ENCODE results near the gene FGD6. TPM values are rescaled to one million over a fixed set of nuclear protein-coding genes. Genes with fewer than 3 reads are reported as not detected.
"Not testable (repeated sequence)": the region's sequence is repeated elsewhere in the genome, so short reads cannot be mapped to it uniquely, and the experiment has no call there.

Gene FGD6
- total RNA-seq, 4 donors from 2014 or later: 25.0 to 37.0 (median 32.1) TPM

- in situ Hi-C loops (cut with MboI; ENCODE audit: low pct_ligation_motif_present in 1 of 4, low pct_unique_long_range_greater_than_20kb in 1 of 4, low sequenced_read_pairs in 3 of 4): loop anchor here in 1 of 4 donors (25.0 kb wide), 1 partner anchor 232 kb away; no protein-coding TSS in a partner anchor
- WGBS, 2 donors (ENCODE audit: low coverage in 1 of 2): 90 to 100% methylated on average over 2 of the region's 2 CpGs
- no peak for DNase-seq
Observed at GRCh38 chr12:95104919-95105452, 112.3 kb downstream of the FGD6 start.

GRCh38 chr12:95102916-95103671 lies 114.2 kb downstream of the FGD6 start:
- H3K27ac ChIP-seq: peak overlapping the region; percentile 53 to 66 (median 60)
- TF ChIP-seq POLR2AphosphoS5 (IDR thresholded peaks at IDR 0.05) (peak in 2 of 3 donors; percentile 22 to 31), POLR2A (IDR thresholded peaks at IDR 0.05) (no peak)
- H3K27me3 ChIP-seq: no peaks in the 10 kb centered on the region
- H3K9me3 ChIP-seq: no peaks in the 10 kb centered on the region
- H3K4me1 ChIP-seq: peaks cover 6 to 15% (median 10%) of the 10 kb centered on the region in 4 donors
- H3K4me3 ChIP-seq: no peak overlapping the region
- intact Hi-C loops (cut with DNase I; ENCODE audit: low total_unique reads) (no loop called here), in situ Hi-C loops (cut with MboI; ENCODE audit: low pct_ligation_motif_present in 1 of 4, low pct_unique_long_range_greater_than_20kb in 1 of 4, low sequenced_read_pairs in 3 of 4) (loop anchor here in 1 of 4 donors (25.0 kb wide), 1 partner anchor 234 kb away; no protein-coding TSS in a partner anchor)
- peaks cover 0 to 5% (median 2%) of the 10 kb centered on the region in 4 donors for H3K36me3 ChIP-seq
- WGBS, 2 donors (ENCODE audit: low coverage in 1 of 2): 33 to 37% methylated on average over 6 to 8 of the region's 8 CpGs
- DNase-seq: peak; percentile 19

More at GRCh38 chr12:95104919-95105452, 112.3 kb downstream of the FGD6 start:
- Histone ChIP-seq H3K4me3 (no peak overlapping the region), H3K27me3 (no peaks in the 10 kb centered on the region), H3K36me3 (peaks cover 0 to 9% (median 2%) of the 10 kb centered on the region in 4 donors), H3K4me1 (peaks cover 6 to 15% (median 10%) of the 10 kb centered on the region in 4 donors), H3K27ac (no peak overlapping the region), H3K9me3 (no peaks in the 10 kb centered on the region)
- intact Hi-C loops (cut with DNase I; ENCODE audit: low total_unique reads): no loop called here
- TF ChIP-seq POLR2A (IDR thresholded peaks at IDR 0.05) (no peak), POLR2AphosphoS5 (IDR thresholded peaks at IDR 0.05) (no peak), EP300 (IDR thresholded peaks at IDR 0.05; ENCODE audit: low read depth) (no peak), CTCF (IDR thresholded peaks at IDR 0.05) (no peak)

- in situ Hi-C loops (cut with MboI; ENCODE audit: low pct_ligation_motif_present in 1 of 4, low pct_unique_long_range_greater_than_20kb in 1 of 4, low sequenced_read_pairs in 3 of 4): loop anchor here in 1 of 4 donors (25.0 kb wide), 1 partner anchor 235 kb away; no protein-coding TSS in a partner anchor
- H3K9me3 ChIP-seq; H3K27me3 ChIP-seq; intact Hi-C loops (cut with DNase I; ENCODE audit: low total_unique reads); H3K27ac ChIP-seq; H3K4me3 ChIP-seq; H3K36me3 ChIP-seq; DNase-seq: not testable (repeated sequence)
- 67 to 95% methylated on average over 1 to 5 of the region's 5 CpGs for WGBS, 2 donors (ENCODE audit: low coverage in 1 of 2)
- peaks cover 6 to 15% (median 12%) of the 10 kb centered on the region in 4 donors for H3K4me1 ChIP-seq
Observed at GRCh38 chr12:95101957-95102356, 115.3 kb downstream of the FGD6 start.

- intact Hi-C loops (cut with DNase I; ENCODE audit: low total_unique reads): no loop called here
- in situ Hi-C loops (cut with MboI; ENCODE audit: low pct_ligation_motif_present in 1 of 4, low pct_unique_long_range_greater_than_20kb in 1 of 4, low sequenced_read_pairs in 3 of 4): loop anchor here in 1 of 4 donors (25.0 kb wide), 1 partner anchor 237 kb away; no protein-coding TSS in a partner anchor
- no peaks in the 10 kb centered on the region for H3K9me3 ChIP-seq
- no peaks in the 10 kb centered on the region for H3K27me3 ChIP-seq
- H3K27ac ChIP-seq: no peak overlapping the region
- peaks cover 6 to 15% (median 14%) of the 10 kb centered on the region in 4 donors for H3K4me1 ChIP-seq
- H3K36me3 ChIP-seq: peaks cover 0 to 3% (median under 1%) of the 10 kb centered on the region in 4 donors
- H3K4me3 ChIP-seq: no peak overlapping the region
- no peak for TF ChIP-seq EP300 (IDR thresholded peaks at IDR 0.05; ENCODE audit: low read depth)
- no peak for TF ChIP-seq POLR2AphosphoS5 (IDR thresholded peaks at IDR 0.05)
- TF ChIP-seq POLR2A (IDR thresholded peaks at IDR 0.05): no peak
- TF ChIP-seq CTCF (IDR thresholded peaks at IDR 0.05): no peak
- 82 to 90% methylated on average over 4 to 11 of the region's 11 CpGs for WGBS, 2 donors (ENCODE audit: low coverage in 1 of 2)
- DNase-seq: no peak
Observed at GRCh38 chr12:95100264-95101190, 116.7 kb downstream of the FGD6 start.

All from transverse colon (tissue), 4 donors.